HUDEP-2 (cell line): ENCODE measurements around the gene SHQ1.

Experiments used
- DNase-seq, 76 experiments: peaks; one replicate each; lab custom pipeline; 2025; ENCODE audit not compliant: unreplicated experiment in 76 of 76; lab: John Stamatoyannopoulos, UW

The SHQ1 gene

DNA sequence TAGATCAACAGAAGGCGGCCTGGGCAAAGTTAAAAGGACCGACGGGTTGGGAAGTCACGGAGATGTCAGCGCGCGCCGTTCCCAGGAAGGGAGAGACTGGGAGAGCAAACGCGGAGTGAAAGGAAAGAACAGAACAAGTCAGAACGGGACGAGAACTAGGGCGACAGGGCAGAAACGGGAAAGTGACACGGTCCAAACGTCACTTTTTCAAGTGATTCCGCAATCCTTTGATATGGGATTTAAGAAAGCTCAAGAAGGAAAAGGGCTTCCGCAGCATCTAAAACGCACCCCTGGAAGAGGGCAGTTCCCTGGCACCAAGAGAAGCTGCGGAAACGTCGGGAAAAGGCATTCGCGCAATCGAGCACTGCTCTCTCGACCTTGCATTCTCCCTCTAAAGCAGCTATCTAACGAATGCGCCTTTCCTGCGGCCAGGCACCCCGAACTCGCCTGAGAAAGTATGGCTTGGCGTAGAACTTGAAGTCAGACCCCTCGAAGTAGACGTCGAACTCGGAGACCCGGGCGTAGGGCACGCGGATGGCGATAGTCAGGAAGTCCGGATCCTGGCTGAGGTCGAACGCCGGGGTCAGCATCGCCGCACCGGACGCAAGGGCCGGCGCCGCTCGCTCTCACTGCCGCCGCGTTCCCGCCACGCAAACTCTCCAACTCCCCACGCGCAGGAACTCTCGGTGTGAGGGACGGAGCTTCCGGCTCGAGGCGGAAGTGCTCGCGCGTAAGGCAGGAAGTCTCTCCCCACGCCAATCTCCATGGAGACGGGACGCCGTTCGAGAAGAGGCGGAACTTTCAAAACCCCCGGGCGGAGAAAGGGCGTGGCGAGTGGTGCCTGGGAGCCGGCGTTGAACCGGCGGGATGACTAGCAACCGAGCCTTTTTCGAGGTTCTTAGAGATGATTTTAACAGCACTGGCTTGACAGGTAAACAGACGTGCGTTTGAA, at the start of gene SHQ1:
Gene SHQ1, minus strand, starts transcription at position 695 of the 952 bp plus-strand sequence. Its CDS starts 105 bp downstream, at position 590.
- peak; percentile 32 to 96 (median 89) for DNase-seq

DNA sequence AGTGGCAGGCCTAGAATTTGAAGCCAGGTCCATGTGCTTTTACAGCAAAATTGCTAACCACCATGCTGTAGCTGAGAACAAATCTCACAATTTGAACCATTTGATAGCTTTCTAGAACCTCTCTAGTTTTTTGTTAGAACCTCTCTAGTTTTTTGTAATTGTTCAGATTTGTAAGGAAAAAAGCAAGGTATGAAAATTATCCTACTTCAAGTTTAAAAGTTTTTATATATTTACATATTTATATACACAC, 49.4 kb upstream of the SHQ1 start:
- no peak for DNase-seq

DNA sequence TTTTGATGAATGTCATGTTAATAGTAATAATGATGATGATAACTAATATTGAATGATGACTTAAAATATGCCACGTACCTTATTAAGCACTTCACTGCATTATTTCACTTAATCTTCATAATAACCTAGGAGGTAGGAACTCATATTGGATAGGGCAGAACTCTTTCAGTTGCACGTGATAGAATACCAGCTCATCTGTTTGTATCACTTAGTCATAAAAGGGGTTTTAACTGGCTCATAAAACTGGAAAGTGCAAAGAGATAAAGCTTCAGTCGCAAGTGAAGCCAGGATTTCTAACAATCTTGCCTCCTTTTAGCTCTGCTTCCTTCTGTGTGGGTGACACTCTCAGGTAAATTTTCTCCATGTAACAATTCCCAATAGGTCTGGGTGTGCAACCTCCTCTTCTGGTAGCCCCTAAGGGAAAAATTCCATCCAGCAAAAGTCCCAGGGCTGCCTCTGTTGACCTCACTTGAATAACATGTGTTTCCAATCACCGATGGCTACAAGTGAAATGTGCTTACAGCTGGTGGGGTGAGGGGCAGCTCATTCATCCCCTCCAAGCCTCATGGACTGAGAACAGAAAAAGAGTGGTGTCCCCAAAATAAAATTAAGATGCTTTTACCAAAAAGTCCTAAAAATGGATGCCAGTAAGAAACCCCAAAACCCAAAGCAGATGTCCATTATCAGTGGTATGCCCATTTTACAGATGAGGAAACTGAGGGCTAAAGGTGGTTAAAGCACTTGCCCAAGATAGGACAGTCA, 48.9 kb upstream of the SHQ1 start:
- DNase-seq: no peak

DNA sequence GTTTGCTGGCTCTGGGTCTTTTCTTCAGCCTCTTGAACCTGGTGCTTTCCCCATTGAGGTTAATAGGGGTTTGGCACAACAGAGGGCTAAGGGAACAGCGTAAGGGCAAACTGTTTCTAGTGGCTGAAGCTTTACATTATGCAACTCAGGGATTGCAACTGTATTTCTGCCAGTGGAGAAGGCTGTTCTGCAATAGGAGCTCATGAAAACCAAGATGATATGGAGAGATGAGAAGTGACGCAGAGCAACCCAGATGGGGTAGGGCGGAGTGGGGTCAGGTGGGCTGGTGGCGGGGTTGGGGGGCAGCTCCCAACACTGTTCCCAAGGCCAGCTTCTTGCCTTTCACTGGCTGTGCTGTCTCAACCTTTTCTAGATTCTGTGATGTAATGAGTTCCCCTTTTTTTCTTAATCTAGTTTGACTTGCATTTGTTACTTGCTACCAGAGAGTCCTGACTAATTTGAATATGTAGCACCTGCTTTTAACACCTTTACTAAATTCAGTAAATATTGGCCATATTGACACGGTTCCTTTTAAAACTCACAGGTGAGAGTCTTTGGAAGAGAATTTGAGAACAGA, 46.8 kb upstream of the SHQ1 start:
- no peak for DNase-seq

DNA sequence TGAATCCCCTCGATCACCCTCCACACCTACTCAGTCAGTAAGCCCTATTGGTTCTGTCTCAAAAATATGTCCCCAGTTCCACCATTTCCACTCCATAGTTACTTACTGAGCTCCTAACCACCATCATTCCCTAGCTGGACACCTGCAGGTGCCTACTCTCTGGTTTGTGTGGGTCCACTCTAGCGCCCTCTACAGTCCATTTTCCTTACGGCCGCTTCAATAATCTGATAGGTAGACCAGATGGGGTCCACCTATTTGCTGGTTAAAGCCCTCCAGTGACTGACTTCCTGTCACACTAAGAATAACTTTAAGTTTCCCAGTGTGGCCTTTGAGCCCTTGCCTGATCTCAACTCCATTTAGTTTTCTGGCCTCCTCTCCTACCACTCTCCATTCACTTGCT, 44.6 kb upstream of the SHQ1 start:
- DNase-seq: peak in 13 of 76 experiments; percentile 0 to 36 (median 6)

DNA sequence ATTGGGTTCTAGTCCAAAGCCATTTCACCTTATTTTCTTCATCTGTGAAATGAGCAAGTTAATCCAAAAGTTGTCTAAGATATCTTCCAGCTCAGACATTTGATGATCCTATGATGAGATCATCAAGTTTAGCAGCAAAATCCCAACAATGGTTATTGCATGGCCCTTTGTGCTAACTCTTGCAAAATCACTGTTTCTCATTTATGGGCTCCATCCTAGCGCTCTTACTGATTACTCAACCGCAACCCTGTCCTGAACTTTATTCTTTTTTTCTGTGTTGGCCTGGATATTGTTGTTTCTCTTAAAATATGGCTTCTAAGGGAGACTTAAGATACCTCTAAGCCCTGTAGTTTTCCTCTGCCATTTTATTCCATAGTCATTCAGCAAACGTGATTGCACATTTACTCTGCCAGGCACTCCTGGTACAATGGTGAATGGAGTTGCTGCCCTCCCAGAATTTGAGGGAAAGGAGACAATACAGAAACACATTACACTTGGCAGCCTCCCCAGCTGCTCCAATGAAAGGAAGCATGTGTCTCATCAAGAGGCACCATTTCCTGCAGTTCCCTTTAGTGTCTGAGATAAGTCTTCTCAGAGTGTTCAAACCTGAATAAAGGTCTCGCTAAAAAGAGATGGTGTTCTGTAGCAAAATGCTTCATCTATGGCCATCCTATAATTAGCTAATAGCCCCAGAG, 44.0 kb upstream of the SHQ1 start:
- DNase-seq: no peak

DNA sequence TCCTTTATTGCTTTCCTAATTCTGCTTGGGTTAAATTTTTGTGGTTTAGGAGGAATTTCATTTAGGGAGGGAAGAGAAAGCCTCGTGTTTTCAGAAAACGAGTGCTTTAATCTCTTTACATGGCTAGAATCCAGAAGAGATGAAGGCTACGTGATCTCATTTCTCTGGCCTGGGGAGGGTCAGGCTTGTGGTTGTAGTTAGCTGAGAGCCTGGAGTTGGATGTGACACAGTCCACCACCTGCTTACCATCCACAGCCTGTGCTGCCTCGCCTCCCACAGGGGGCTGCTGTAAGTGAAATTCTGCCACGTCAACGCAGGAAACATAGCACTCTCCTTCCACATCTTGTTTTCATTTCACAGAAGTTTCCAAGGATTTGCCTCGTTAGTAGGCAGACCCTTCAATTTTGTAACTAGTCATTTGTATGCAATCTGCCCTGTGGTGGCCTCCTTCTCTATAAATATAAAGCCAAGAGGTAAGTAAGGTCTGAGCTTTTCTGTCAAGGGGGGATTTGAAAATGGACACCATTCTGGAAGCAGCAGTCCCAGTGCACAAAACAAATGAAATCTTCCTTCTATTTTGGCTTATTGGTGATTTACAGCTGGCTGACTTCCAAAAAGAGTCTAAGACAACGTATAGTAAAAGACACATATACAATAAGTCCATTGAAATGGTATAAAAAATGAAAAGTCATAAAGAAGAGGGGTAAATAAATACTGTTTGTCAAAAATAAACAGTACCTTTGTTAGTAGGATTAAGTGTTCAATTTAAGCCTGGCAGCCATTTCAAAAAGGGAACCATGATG, 43.0 kb upstream of the SHQ1 start:
- DNase-seq: no peak

DNA sequence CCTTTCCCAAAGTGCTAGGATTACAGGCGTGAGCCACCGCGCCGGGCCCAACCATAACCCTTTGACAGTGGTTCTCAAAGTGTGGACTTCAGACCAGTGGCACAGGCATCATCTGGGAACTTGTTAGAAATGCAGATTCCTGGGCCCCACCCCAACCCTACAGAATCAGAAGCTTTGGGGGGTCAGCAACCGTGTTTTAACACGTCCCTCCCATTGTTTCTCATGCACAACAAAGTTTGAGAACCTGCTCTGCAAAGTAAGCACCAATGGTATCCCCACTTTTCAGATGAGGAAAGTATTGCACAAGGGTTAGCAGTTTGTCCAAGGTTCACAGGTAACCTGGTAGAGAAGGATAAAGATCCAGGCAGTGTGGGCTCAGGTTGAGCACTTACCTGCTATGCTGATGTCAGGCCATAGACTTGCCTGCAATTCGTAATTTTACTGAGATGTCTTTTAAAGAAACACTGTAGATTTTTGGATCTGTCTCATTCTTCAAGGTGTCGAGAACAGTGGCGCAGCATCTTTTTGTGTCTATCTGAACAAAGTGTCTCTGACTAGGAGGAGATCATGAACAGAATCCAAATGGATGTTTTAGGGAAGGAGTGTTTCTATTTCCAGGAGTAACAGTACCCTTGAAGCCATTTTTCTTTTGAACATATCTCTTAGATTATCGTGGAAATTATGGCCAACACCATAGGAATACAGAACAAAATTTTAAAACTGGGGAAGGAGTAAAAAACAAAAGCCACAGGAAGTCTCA, 42.1 kb upstream of the SHQ1 start:
- no peak for DNase-seq

DNA sequence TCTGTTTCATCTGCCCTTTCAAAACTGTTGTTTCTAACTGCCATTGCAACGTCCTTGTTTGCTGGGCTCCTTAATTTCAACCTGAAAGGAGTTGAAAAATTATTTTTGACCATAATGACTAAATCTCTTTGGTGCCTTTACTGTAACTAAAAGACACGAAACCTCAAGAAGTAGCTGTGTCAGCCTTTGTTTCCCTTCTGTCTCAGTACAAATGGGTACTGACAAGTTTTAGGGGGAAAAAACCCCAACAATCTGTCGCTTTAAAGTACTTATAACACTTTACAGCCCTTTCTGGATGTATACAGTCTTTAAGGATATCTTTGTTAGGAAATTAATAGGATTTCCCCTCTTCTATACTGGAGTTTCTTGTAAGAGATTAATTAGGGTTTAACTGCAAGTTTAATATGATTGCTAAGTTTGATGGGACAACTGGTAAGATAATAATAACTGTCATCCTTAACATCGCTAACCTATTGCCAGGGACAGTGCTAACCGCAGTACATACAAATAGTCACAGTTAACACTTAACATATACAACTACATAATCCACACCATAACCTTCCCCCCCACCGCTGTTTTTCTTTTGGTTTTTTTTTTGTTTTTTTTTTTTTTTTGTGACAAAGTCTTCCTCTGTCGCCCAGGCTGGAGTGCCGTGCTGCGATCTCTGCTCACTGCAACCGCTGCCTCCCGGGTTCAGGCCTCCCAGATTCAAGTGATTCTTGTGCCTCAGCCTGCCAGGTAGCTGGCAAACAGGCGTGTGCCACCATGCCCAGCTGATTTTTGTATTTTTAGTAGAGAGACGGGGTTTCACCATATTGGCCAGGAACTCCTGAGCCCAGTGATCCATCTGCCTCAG, 41.3 kb upstream of the SHQ1 start:
- no peak for DNase-seq

DNA sequence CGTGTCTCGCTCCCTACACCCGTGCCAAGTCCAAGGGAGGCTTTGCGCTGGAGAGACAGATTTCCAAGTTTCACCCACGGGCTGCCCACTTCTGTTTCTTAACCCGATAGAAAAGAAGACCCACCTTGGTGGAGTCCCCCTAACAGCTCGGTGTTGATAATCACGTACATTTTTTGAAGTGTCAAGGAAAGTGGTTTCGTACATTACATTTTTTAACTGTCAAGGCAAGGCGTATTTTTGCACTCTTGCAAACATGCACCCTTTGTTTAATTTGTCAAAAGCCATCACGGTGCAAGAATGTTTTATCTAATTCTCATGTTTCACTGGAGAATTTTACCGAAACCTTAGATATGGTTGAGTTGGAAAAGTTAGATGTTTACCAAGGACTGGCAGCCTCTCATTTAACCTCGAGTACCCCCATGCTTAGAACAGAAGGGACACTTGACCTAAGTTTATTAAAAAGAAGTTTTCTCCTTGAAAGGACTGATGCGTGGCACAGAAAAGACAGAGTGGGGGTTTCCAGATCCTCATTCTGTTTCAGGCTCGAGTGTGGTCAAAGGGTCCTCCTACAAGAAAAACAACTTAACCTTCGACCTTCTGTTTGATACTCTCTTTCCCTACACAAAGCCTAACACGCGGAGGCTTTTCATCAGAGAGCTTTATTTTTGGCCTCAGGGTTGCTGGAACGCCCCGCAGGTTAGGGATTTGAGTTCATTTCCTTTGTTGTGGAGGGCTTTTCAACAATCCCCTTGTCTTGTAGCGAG, 40.5 kb upstream of the SHQ1 start:
- DNase-seq: no peak

DNA sequence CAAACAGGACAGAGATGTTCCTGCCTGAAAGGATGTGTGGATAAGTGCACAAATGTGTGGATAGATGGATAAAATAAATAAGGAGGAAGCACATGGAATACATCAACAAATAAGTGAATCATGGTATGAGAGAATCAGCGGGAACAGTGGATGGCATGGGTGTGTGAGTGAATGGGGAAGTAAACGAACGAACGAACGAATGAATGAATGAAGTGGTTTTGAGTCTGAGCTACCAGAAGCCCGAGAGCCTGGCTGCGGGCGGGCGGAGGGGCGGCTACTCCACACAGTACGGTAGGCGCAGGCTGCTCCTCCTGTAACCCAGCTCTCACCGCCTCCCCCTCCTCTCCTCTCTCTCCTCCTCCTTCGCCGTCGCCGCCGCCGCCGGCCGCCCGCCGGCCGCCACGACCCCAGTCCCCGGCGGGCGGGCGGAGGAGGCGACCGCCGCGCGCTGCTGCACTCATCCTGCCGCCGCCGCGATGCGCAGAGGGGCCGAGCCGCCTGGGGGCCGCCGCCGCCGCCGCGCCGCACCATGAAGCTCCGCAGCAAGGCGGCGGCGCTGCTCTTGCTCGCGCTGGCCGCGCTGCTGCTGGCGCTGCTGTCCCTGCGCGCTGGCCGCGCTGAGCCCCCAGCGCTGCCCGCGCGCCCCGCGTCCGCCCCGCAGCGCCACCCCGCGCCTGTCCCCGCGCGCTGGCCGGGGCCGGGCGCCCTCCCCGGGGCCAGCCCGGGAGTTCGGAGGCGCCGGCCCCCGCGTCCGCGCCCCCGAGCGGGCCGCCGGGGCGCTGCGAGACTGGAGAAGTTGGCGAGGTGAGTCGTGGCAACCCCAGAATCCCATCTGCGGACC, 39.7 kb upstream of the SHQ1 start, which contains the start of gene GXYLT2:
Gene GXYLT2, plus strand, starts transcription at position 342 of the 841 bp plus-strand sequence. Its CDS starts 188 bp downstream, at position 530.
- DNase-seq: peak in 4 of 76 experiments; percentile 1 to 5 (median 2)

DNA sequence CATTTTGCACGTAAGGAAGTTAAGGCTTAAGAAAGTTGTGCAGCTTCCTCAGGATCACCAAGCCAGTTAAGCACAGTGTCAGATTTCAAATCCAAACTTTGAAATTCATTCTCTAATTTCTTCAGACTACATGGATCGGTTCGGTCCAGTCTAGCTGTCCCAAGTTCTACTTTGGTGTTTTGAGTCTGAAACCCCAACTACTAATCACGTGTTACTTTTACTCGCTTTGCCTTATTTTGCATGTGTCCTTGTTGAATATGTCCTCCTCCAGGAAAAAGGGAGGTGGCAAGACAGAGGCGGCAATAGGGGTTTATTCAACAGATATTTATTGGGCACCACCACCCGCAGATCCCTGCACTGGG, 39.1 kb upstream of the SHQ1 start:
- no peak for DNase-seq

DNA sequence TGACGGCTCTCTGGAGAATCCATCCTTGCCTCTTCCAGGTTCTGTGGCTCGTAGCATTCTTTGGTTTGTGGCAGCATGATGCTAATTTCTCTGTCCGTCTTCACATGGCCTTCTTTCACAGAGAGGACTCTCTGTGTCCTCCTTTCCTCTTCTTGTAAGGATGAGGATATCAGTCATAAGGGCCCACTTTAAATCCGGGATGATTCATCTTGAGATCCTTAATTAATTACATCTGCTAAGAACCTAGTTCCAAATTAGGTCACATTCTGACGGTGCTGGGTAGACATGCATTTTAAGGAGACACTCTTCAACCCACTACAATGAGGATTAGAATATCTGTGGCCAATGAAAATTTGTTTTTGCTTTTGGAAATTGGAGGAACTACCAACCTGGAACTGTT, 23.9 kb upstream of the SHQ1 start:
- no peak for DNase-seq

DNA sequence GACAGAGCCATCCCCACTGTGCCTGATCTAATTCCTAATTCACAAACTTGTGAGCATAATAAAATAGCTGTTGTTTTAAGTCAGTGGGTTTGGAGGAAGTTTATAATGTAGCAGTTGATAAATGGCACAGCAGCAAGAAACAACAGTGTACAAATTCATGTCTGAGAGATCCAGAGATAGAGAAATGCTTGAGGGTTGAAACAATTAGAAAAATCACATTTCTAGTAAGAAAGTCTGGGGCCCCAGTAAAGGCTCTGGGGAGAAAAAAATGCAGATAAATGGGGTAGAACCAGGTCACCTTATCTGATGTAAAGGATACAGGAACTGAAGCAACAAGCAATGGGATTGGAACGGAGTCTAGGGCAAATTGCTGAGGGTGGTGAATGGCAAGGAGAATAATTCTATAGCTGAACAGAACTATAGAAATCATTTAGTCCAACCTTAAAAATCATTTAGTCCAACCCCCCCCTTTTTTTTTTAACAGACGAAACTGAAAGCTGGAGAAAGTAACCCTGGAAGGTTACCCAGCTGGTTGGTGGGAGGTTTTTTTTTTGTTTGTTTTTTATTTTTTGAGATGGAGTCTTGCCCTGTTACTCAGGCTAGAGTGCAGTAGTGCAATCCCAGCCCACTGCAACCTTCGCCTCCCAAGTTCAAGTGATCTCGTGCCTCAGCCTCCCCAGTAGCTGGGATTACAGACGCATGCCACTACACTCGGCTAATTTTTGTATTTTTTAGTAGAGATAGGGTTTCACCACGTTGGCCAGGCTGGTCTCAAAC, 14.3 kb upstream of the SHQ1 start:
- no peak for DNase-seq

DNA sequence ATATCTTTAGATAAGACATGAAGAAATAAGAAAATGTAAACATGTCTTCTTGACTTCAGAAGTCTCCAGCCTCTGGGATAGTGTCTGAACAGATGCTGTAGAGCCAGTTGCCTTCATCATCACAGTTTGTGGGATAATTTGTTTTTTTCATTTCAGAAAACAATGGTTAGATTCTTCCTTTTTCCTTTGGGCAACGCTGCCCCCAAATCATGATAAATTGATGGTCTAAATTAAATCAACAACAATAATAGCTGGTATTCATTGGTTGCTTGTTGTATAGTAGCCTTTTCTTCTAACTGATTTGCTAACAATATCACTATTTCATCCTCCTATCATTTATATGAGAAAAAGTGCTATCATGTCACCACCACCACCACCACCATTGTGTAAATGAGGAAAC, 12.6 kb upstream of the SHQ1 start:
- DNase-seq: no peak

DNA sequence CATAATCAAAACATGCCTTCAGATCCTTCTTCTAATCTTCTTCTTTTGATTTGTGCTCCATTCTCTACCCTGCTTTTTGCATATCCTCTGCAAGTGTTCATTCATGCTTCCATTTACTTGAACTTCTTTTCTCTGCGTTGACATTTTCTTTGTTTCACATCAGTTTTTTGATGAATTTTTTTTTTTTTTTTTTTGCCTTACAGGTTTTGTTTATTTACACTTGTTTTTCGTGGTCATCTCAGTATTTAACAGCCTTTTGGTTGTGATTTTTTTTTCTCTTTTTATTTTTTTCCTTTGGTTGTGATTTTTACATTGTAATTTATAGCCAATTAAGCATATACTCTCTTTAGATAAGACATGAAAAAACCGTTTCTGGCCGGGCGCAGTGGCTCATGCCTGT, 11.8 kb upstream of the SHQ1 start:
- no peak for DNase-seq
